WERI-Rb-1 (cell line): ENCODE measurements around the gene GRK1.

Experiments
- DNase-seq: peaks from one replicate; pipeline ENCODE4 v3.0.0-alpha.2; 2020
- H3K27ac ChIP-seq: fragments of 250-450 bp; sonication (Bioruptor Pico); 2 replicates; pipeline ENCODE4 v1.5.1; 2020; ENCODE audit warnings: mild to moderate bottlenecking, moderate library complexity
- H3K27me3 ChIP-seq: fragments of 250-450 bp; sonication (Bioruptor Pico); 2 replicates; pipeline ENCODE4 v1.5.1; 2021; ENCODE audit warnings: mild to moderate bottlenecking, low read depth, moderate library complexity; ENCODE audit not compliant: insufficient read depth, severe bottlenecking
- H3K36me3 ChIP-seq: fragments of 250-450 bp; sonication (Bioruptor Pico); 2 replicates; pipeline ENCODE4 v1.5.1; 2020; ENCODE audit warnings: mild to moderate bottlenecking, moderate library complexity
- H3K4me3 ChIP-seq: 2 replicates; pipeline ENCODE4 v1.5.1; 2011; ENCODE audit warnings: low read depth, mild to moderate bottlenecking, control low read depth, low read length
- H3K9me3 ChIP-seq: fragments of 250-450 bp; sonication (Bioruptor Pico); 2 replicates; pipeline ENCODE4 v1.5.1; 2021; ENCODE audit warnings: mild to moderate bottlenecking, moderate library complexity; ENCODE audit not compliant: severe bottlenecking
- TF ChIP-seq, protein P1 (sequence below): IDR thresholded peaks from 2 replicates; pipeline ENCODE4 v1.5.1; 2011; ENCODE audit warnings: low read depth, mild to moderate bottlenecking, control low read depth, inconsistent platforms, low read length

GRK1 gene

DNA sequence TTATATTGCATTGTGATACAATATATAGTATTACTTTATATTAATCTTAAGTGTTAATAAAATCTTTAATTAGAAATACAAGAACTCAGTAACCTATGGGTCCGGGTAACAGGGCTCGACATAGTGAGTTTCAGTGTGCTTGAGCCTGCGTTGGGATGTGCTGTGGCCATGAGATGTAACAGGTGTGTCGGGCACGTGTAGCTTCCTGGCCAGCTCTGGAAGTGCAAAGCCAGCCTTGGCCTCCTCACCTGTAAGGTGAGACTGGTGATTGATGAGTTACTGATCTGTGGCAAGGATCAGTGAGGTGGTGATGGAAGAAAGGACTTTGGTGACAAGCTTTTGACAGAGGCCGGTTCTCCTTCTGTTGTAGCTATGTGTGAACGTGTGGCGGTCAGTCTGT, 28.2 kb upstream of the GRK1 start:
- TF ChIP-seq, protein P1, sequence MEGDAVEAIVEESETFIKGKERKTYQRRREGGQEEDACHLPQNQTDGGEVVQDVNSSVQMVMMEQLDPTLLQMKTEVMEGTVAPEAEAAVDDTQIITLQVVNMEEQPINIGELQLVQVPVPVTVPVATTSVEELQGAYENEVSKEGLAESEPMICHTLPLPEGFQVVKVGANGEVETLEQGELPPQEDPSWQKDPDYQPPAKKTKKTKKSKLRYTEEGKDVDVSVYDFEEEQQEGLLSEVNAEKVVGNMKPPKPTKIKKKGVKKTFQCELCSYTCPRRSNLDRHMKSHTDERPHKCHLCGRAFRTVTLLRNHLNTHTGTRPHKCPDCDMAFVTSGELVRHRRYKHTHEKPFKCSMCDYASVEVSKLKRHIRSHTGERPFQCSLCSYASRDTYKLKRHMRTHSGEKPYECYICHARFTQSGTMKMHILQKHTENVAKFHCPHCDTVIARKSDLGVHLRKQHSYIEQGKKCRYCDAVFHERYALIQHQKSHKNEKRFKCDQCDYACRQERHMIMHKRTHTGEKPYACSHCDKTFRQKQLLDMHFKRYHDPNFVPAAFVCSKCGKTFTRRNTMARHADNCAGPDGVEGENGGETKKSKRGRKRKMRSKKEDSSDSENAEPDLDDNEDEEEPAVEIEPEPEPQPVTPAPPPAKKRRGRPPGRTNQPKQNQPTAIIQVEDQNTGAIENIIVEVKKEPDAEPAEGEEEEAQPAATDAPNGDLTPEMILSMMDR, result no peak

DNA sequence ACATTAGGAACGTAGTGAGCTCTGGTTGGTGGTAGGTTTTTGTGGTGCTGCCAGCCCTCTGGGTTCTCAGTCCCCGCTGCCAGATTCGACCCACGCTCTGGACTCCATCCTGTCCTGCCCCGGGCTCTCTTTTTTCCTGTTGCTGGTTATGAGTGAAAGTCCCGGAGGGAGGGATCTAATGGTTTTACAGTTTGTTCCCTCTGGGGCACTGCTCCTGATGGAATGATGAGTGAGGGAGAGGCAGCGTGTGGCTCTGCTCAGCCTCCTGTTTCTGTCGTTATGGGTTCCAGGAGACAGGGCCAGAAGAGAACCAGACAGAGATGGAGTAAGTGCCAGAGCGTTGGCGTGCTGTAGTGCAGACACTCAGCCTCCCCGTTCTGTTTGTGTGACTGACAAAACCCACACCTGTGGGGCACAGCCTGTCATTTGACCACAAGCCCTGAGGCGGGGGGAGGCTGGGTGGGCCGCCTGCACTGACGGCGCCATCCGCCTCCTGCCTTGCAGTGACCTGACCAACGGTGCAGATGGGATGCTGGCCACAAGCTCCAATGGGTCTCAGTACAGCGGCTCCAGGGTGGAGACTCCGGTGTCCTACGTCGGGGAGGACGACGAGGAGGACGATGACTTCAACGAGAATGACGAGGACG, 27.3 kb upstream of the GRK1 start:
- no peak overlapping the region for H3K4me3 ChIP-seq
- peaks cover 78% of the 10 kb centered on the region for H3K36me3 ChIP-seq
- H3K9me3 ChIP-seq, result peaks cover 11% of the 10 kb centered on the region
- TF ChIP-seq, protein P1, result no peak
- no peaks in the 10 kb centered on the region for H3K27me3 ChIP-seq
- H3K27ac ChIP-seq, result no peak overlapping the region
- peak; percentile 8 for DNase-seq

More for the DNA sequence above, 28.2 kb upstream of the GRK1 start:
- Histone ChIP-seq H3K9me3 (peaks cover 8% of the 10 kb centered on the region), H3K27me3 (no peaks in the 10 kb centered on the region), H3K27ac (no peak overlapping the region), H3K4me3 (no peak overlapping the region), H3K36me3 (peaks cover 88% of the 10 kb centered on the region)
- DNase-seq, result no peak

DNA sequence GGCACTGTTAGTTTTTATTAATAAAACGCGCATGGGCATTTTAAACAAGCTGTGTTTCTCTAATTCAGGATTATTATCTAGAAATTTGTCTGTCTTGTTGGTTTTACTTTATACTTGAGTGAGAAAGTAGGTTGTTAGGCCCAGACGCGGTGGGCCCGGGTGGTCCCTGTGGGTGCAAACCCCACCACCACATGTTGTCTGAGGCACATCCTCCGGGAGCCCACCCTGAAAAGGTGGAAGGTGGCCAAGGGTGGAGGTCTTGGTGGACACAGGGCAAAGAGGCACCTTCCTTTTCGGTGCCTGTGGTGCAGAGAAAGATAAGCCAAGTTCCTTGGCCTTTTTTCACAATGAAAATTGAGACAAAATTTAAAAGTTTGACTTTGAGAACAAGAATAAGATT, 25.6 kb upstream of the GRK1 start:
- peaks cover 66% of the 10 kb centered on the region for H3K36me3 ChIP-seq
- H3K9me3 ChIP-seq, result peaks cover 11% of the 10 kb centered on the region
- no peak overlapping the region for H3K27ac ChIP-seq
- no peaks in the 10 kb centered on the region for H3K27me3 ChIP-seq
- no peak overlapping the region for H3K4me3 ChIP-seq
- no peak for DNase-seq
- TF ChIP-seq, protein P1, result no peak

DNA sequence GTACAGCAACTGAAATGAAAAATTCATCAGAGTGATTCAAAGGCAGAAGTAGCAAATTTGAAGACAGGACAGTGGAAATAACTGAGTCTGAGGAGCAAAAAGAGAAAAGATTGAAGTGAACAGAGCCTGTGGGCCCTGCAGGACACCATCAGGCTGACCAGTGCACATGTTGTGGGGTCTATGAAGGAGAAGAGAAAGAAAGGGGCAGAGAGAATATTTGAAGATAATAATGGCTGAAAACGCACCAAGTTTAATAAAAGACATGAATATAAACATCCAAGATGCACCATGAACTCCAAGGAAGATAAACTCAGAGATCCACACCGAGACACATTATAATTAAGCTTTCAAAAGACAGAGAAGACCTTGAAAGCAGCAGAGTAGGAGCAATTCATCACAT, 24.5 kb upstream of the GRK1 start:
- Histone ChIP-seq H3K9me3 (peaks cover 11% of the 10 kb centered on the region), H3K36me3 (peaks cover 54% of the 10 kb centered on the region), H3K27me3 (no peaks in the 10 kb centered on the region), H3K4me3 (no peak overlapping the region), H3K27ac (no peak overlapping the region)
- DNase-seq, result no peak
- TF ChIP-seq, protein P1, result no peak

DNA sequence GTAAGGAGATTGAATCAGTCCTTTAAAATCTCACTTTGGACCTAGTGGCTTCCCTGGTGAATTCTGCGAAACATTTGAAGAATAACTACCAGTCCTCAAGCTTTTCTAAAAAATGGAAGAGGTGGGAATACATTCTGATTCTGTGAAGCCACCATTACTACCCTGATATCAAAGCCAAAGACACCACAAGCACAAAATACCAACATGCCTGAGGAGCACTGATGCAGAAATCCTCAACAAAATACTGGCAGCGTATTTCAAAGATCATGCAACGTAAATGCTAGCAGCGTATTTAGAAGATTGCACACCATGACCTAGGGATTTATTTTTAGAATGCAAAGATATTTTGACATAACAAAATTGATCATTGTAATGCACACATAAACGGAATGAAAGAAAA, 23.4 kb upstream of the GRK1 start:
- Histone ChIP-seq H3K36me3 (peaks cover 44% of the 10 kb centered on the region), H3K27ac (no peak overlapping the region), H3K9me3 (peaks cover 11% of the 10 kb centered on the region), H3K27me3 (no peaks in the 10 kb centered on the region), H3K4me3 (no peak overlapping the region)
- DNase-seq, result no peak
- TF ChIP-seq, protein P1, result no peak

DNA sequence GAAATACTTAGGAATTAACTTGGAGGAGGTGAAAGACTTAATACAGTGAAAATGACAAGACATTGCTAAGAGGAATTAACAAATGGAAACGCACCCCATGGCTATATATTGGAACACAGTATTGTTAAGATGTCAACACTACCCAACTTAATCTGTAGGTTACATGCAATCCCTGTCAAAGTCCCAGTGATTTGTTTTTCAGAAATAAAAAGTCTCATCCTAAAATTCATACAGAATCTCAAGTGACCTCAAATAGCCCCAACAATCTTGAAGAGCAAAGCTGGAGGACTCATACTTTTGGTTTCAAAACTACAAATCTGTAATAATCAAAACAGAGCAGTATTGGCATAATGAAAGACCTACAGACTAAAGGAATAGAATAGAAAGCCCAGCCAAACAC, 22.2 kb upstream of the GRK1 start:
- Histone ChIP-seq H3K27ac (no peak overlapping the region), H3K4me3 (no peak overlapping the region), H3K27me3 (no peaks in the 10 kb centered on the region), H3K9me3 (peaks cover 11% of the 10 kb centered on the region), H3K36me3 (peaks cover 32% of the 10 kb centered on the region)
- DNase-seq, result no peak
- TF ChIP-seq, protein P1, result no peak
